Measurements from ENCODE around the gene MLN.

MLN gene, protein sequence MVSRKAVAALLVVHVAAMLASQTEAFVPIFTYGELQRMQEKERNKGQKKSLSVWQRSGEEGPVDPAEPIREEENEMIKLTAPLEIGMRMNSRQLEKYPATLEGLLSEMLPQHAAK

DNA sequence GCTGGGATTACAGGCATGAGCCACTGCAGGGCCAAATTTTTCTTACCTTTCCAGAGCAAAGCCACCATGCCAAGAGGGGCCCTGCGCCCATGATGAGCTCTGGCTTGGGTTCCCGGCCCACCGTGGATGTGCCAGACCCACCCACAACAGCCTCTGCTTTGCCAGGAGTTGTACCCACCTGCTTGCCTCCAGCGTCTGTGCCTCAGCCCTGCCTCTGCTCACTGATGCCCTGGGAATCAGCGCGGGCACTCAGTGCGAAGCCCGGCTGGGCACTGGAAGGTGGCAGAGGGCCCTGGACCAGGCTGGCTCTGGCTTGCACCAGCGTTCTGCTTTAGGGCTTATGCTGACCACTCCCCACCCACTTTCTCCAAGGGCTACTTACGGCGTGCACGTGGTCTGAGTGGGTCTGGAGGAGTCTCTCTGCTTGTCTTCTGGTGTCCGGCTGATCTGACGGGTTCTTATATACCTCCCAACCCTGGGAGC lies at the start of gene MLN:
MLN (minus strand) TSS at position 433 of the 483 bp plus-strand sequence. CDS start 2,840 bp downstream, outside the sequence.
- no peak for DNase-seq
- in situ Hi-C loops (cut with MboI; ENCODE audit: low pct_unique_long_range_greater_than_20kb, low sequenced_read_pairs): no loop called here

DNA sequence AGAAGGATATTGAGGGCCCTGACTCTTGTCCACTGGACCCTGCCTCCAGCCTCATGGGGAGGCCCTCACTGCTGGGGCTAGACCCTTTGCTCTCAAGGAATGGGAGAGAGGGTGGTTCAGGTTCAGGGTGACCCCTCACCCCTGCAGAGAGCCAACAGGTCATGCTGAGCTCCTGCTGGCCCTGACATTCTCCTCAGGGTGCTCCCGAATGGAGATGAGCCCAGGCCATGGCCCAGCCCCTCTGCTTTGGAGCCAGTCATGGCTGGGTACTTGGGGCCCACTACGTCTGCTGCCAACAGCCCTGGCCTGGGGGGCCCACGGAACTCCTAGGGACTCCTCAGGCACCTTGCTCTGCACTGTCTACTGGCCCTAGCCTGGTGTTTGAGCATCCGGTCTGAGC lies 49.2 kb upstream of the MLN start:
- in situ Hi-C loops (cut with MboI; ENCODE audit: low pct_unique_long_range_greater_than_20kb, low sequenced_read_pairs): no loop called here
- no peak for DNase-seq

DNA sequence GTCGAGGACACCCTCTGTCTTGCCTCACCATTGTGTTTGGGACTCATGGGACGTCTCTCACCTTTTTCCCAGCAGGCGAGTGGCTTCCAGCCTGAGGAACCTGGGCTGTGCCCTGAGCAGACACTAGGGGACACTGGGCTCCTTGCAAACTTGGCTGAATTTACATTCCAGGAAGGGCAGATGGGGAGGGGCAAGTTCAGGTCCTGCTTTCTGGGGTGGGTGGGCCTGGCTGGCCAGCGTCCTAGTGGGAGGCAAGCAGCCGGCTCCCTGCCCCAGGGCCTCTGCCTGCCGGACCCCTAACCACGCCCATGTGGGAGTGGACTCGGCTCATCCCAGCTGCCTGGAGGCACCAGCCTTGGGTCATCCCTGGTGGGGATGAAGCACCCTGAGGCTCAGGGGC lies 48.2 kb upstream of the MLN start:
- in situ Hi-C loops (cut with MboI; ENCODE audit: low pct_unique_long_range_greater_than_20kb, low sequenced_read_pairs): no loop called here

DNA sequence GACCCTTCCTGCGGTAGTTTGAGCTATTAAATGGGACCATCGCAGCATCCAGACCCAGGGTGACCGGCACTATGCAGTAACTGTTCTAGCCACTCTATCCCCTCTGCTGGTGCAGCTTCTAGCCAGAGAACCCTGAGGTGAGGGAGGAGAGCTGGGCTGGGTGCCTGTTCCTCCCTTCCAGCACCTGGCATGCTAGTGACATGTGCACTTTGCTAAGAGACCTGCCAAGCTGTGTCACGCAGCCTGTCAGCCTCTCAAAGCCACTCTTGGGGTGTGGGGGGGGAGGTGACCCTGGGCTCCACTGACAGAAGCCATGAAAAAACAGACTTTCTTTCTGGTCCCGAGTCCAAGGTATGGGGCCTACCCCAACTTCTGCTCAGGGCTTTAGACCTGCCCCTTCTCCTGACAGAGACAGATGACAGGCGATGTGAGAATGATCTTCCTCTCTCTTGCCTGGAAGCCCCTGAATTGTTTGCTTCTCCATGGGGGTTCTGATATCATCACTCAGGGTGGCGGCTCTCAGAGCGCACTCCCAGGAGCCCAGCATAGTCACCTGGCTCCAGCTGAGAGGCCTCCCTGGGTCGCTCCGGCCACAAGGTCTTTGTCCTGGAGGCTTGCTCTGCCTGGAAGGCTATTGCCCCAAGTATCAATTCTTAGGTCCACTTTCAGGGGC lies 47.2 kb upstream of the MLN start:
- in situ Hi-C loops (cut with MboI; ENCODE audit: low pct_unique_long_range_greater_than_20kb, low sequenced_read_pairs): no loop called here
- DNase-seq: no peak

More for the DNA sequence above, 48.2 kb upstream of the MLN start:
- no peak for DNase-seq

DNA sequence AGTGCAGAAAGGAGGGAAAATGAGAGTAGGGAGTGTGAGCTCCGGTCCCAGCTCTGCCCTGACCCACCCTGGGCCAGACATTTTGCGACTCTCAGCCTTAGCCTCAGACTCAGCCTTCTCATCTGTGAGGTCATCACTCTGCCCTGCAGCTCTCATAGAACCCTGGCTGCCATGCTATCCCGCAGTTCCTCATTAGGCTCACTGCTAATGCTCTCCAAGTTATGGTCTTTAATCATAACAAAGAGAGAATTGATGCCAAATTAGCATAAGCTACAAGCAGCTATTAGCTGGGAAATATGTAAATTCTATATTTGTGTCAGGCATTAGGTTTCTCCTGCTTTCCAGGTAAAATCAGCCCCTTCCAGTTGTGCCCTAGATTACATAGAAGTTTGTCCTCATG lies 46.5 kb upstream of the MLN start:
- no peak for DNase-seq
- in situ Hi-C loops (cut with MboI; ENCODE audit: low pct_unique_long_range_greater_than_20kb, low sequenced_read_pairs): no loop called here

DNA sequence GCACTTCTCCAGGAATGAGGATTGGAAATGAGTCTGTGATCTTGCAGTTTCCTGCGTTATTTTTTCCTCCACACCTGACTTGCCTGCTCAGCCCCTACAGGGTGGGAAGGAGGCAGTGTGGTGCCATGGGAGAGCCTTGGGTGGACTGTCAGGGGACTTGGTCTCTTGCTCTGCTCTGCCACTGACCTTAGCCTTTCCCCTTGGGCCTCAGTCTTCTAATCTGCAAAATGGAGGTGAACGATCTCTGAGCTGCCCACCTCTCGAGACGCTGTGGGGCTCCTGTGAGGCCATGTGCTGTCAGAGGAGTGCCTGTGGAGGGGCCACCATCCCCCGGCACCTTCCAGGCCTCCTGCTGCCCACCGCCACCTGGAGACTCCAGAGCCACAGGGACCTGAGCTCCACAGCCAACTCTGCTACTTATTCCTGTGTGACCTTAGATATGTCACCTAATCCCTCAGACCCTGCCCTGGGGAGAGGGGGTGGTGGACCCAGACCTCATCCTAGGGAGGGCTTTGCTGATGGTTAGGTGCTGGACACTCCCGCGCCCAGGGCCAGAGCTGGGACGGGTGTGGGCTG lies 45.8 kb upstream of the MLN start:
- no peak for DNase-seq
- in situ Hi-C loops (cut with MboI; ENCODE audit: low pct_unique_long_range_greater_than_20kb, low sequenced_read_pairs): no loop called here

DNA sequence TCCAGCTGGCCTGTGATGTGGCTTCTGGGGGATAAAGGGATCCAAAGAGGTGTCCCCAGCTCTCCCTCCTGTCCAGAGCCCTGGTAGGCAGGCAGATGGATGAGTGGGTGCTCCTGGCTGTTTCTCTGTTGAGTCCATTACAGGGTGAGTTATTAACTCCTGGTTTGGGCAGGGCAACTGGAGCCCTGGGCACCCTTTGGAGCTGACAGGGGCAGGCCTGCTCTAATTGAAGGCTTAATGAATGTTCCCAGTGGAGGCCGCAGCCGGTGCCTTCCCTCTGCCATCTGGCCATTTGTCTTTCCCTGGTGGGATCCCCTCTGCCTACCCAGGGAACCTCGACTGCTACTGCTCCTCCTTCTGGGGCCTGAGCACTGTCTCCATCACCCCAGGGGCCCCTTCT lies 44.7 kb upstream of the MLN start:
- in situ Hi-C loops (cut with MboI; ENCODE audit: low pct_unique_long_range_greater_than_20kb, low sequenced_read_pairs): no loop called here
- DNase-seq: no peak

DNA sequence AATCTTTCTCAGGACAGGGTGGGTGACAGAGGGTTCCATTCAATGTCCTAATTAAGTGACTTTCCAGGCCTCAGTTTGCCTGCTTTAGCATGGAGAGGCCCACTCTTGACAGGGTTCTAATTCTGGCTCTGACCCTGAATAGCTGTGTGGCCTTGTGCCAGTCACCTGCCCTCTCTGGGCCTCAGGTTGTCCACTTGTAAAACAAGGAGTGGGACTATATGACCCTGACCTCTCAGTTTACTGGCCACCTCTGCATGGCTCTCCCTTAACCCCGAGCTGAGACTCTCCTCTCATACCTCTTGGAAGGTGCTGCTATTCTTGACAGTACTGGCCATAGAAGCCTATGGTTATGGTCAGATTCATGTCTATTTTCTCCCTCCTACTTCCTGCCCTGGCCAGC lies 44.1 kb upstream of the MLN start:
- DNase-seq: no peak
- in situ Hi-C loops (cut with MboI; ENCODE audit: low pct_unique_long_range_greater_than_20kb, low sequenced_read_pairs): no loop called here

DNA sequence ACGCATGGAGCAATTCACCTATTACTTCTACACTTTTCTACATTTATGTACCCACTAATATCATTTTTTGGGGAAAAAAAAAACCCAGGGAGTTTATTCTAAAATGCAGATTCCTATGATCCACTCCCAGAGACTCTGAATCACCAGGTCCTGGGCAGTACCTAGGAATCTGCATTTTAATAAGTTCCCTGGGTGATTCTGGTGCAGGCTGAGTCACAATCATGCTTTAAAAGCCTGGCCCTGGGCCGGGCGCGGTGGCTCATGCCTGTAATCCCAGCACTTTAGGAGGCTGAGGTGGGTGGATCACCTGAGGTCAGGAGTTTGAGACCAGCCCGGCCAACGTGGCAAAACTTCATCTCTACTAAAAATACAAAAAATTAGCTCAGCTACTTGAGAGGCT lies 43.3 kb upstream of the MLN start:
- in situ Hi-C loops (cut with MboI; ENCODE audit: low pct_unique_long_range_greater_than_20kb, low sequenced_read_pairs): no loop called here
- no peak for DNase-seq

DNA sequence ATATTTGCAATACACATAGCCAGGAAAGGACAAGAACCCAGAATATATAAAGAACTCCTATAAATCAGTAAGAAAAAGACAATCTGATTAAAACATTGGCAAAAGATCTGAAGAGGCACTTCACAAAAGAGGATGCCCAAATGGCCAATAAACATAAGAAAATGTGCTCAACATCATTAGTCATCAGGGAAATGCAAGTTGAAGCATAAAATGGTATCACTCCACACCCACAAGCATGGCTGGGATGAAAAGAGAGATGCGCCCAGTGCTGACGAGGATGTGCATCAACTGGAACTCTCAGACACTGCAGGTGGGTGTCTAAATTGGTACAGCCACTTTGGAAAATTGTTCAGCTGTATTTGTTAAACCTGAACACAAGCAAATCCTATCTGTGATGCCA lies 42.4 kb upstream of the MLN start:
- in situ Hi-C loops (cut with MboI; ENCODE audit: low pct_unique_long_range_greater_than_20kb, low sequenced_read_pairs): no loop called here
- DNase-seq: no peak

DNA sequence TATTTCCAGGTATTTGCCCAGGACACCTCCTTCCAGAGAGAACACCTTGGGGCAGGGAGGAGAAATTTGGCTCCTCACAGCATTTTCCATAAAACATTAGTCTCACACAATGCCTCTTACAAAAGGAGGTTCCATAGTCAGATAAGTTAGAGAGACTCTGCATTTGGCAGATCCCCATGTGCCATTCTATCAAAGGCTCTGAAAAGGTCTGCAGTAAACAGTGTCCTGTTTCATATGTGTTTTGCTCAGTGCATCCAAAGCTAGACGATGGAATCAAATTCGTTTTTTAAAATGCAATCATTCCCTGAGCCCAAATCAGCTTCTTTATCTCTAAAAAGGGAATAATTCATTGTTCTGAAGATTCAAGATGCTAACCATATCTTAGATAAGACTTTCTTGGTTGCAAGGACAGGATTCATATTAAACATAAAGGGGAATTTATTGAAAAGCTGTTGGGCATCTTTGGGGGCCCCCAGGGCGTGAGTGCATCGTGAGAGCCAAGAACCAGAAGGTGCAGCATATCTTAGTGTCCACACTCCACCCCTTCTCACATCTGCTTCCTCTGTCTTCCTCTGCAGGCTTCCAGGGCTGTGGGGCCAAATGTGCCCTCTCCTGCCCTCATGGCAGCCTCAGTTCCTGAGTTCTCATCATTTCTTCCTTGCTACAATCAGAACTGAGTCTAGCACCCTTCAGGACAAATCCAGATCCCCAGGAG lies 41.4 kb upstream of the MLN start:
- in situ Hi-C loops (cut with MboI; ENCODE audit: low pct_unique_long_range_greater_than_20kb, low sequenced_read_pairs): no loop called here
- no peak for DNase-seq

DNA sequence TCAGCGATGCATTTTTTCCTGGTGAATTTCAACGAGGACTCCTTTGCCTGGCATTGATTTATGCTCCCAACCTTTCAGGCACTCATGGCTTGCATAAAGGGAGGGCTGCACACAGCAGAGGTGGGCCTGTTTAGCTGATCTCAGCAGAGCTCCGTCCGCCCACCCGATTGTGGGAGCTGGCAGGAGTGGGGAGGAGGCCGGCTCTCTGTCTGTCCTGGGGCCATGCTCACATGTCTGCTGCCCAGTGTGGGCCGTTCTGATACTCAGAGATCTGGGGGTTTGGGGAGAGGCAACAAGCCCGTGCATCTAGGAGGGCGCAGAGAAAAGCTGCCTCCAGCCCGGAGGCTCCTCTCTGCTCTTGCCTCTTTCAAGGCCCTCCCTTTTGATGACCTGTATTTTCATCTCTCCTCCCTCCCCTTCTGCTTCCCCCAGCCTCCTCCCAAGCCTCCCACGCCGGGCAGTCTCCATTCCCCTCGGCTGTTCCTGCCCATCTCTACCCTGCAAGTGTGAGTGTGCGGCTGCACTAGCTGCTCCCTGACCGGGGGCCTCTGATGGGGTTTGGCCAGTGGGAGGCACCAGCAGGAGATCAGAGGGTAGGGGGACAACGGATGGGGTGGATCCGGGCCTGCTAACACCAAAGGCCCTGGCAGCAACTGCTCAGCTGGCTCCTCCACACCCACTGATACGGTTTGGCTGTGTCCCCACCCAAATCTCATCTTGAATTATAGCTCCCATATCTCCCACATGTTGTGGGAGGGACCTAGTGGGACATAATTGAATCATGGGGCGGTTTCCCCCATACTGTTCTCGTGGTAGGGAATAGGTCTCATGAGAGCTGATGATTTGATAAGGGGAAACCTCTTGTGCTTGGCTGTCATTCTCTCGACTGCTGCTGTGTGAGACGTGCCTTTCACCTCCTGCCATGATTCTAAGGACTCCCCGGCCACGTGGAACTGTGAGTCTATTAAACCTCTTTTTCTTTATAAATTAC lies 39.6 kb upstream of the MLN start:
- no peak for DNase-seq

DNA sequence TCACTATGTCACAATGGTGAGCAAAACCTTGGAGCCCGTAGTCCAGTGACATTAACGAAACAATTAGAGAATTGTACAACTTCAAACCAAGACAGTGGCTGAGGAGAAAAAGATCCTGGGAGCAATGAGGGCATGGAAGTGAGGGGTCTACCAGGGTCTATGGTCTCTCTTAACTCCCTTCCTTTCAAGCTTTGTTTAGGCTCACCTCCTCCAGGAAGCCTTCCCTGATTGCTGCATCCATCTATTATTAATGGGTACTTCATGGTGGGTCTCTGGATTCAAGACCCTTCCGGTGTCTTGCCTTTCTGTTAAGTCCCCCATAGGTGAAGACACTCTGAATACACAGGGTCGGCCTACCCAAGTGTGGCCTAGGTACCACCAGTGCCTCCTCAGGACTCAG lies 38.1 kb upstream of the MLN start:
- no peak for DNase-seq
- in situ Hi-C loops (cut with MboI; ENCODE audit: low pct_unique_long_range_greater_than_20kb, low sequenced_read_pairs): no loop called here

More for the DNA sequence above, 39.6 kb upstream of the MLN start:
- in situ Hi-C loops (cut with MboI; ENCODE audit: low pct_unique_long_range_greater_than_20kb, low sequenced_read_pairs): no loop called here

DNA sequence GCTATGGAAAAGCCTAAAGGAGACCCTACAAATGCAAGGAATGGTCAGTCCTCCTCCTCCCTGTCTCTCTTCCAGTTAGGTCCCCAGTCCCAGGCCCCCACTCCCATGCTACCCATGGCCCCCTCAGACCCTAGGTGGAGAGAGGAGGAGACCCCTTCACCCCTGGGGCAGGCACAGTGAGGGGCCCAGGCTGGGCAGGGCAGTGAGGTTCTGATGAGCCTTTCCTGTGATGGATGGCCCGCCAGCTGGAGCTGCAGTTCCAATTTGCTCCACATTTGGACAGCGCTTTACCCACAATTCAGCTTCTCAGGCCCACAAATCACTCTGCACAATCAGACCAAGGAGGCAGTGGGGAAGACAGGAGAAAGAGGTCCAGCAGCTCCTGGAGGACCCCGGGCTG lies 37.3 kb upstream of the MLN start:
- DNase-seq: no peak
- in situ Hi-C loops (cut with MboI; ENCODE audit: low pct_unique_long_range_greater_than_20kb, low sequenced_read_pairs): no loop called here

DNA sequence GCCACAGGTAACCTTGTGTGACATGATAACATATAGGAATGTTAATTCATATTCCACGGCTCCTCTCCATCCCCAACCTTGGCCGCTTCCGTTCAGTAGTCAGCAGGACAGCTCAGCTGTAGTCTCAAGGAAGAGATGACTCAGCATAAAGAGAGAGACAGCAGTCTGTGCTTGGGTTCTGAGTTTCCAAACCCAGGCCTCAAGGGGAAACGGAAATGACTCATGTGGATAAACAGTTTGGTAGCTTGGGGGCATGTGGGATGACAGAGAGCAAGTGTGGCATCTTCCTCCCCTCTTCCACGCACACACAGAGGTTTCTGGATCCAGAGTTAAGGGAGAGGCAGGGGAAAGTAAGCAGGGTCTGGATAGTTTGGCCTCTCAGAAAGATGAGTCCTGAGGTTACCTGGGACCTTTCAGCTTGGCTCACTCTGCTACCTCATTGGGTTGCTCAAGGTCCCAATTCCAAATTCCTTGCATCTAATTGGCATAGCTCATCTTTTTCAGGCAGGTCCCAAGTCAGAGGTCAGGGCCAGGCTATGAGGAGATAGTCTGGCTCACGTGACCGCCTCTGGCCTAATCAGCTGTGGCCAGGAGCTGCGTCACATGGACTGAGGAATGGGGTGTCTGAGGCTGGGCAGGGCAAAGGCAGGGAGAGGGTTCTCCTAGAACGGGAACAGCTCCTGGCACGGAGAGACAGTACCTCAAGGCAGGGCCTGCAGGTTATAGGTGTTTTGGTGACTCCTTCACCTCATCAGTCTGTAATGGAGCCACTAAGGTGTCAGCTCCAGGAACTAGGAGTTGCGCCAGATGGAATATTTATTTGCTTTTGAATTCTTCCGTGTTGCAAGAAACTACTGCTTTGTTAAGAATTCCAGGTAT lies 36.5 kb upstream of the MLN start:
- peak; percentile 88 for DNase-seq
- in situ Hi-C loops (cut with MboI; ENCODE audit: low pct_unique_long_range_greater_than_20kb, low sequenced_read_pairs): no loop called here

DNA sequence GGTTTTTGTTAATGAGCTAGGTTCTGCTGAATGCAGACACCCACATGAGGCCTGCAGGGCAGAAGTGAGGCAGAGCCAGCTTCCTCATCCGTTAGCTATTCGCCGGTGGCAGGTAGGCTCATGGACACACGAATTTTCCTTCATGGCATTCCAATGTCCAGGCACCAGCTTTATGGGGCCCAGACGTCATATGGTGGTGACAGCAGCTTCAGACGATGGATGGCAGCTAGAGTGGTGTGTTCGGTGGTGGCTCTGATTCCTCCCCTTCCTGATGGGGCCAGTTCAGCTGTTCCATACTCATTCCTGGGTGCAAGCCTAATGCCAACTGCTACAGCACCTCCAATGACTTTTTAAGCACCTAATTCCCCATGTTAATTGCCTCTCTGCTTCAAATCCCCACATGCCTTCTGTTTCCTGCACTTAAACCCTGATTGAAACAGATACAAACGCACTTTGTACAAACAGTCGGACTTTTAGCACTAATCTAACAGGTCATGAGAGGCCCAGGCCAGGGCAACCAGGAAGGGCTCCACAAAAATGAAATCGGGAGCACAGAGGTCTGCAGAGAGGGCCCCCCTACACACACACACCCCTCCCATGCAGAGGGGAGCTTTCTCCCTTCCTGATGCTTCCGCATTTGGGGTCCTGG lies 35.7 kb upstream of the MLN start:
- in situ Hi-C loops (cut with MboI; ENCODE audit: low pct_unique_long_range_greater_than_20kb, low sequenced_read_pairs): no loop called here
- DNase-seq: no peak

DNA sequence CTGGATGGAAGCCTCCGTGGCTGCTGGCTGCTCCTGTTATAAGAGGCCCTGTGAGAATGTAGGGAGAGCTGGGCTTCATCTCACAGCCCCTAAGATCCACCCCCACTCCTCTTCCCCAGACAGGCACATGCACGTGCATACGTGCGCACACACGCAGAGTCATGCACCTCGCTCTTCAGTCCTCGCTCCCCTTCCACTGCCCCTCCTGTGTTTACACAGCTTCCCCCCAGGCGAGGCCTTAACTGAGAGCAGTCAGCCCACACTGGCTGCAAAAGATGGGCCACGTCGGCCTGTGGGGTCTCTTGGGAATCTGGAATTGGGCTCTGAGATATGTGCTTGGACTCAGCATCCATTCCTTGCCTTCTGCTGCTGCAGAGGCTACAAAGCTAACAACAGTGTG lies 35.2 kb upstream of the MLN start:
- DNase-seq: no peak
- in situ Hi-C loops (cut with MboI; ENCODE audit: low pct_unique_long_range_greater_than_20kb, low sequenced_read_pairs): no loop called here
